HCT116 (cell line): ENCODE measurements around the gene SEMA3C. TPM values are rescaled to one million over a fixed set of nuclear protein-coding genes. Genes with fewer than 3 reads are reported as not detected.

Experiments used
- ATAC-seq: fragments of 200-7000 bp; cut with Tn5 transposase; 2 replicates; pipeline ENCODE4 v1.9.1; 2020; ENCODE audit warnings: mild to moderate bottlenecking, moderate library complexity
- BruUV-seq: library from RNA; stranded (reverse); fragments of 400-500 nt; replicated peaks from 2 replicates; lab custom pipeline; 2021; lab: Mats Ljungman, UMichigan
- CTCF ChIA-PET: fragments of 300-600 bp; sonication (Branson Sonifier 250); formaldehyde crosslinking; loops from one replicate; lab custom pipeline; 2021; ENCODE audit warnings: antibody characterized with exemption; lab: Charles Lee
- POLR2A ChIA-PET: fragments of 300-600, 350-600 bp; sonication (Branson Sonifier 250); formaldehyde crosslinking; loops from one replicate; lab custom pipeline; 2021; ENCODE audit warnings: antibody characterized with exemption; lab: Charles Lee
- RAD21 ChIA-PET, 2 experiments: fragments of 300-600 bp; sonication (Branson Sonifier 250); formaldehyde crosslinking; loops; one replicate each; lab custom pipeline; 2023; ENCODE audit warnings: low total read pairs in 2 of 2; ENCODE audit not compliant: uncharacterized antibody in 2 of 2, unreplicated experiment in 2 of 2, low non-redundant PET in 1 of 2; lab: Charles Lee
- DNase-seq: peaks from one replicate; pipeline ENCODE4 v3.0.0-alpha.2; 2010; ENCODE audit warnings: low read depth, low spot score
- H2AFZ ChIP-seq: fragments of 200-600 bp; shearing (Covaris generic), sonication (generic); 2 replicates; pipeline ENCODE4 v1.6.1; 2017; ENCODE audit warnings: low read depth, mixed run types, mixed read lengths, antibody characterized with exemption, low read length; ENCODE audit not compliant: poor library complexity, severe bottlenecking
- H3K27ac ChIP-seq: 2 replicates; pipeline ENCODE4 v1.5.1; 2012; ENCODE audit warnings: low read depth, low read length
- H3K27me3 ChIP-seq: fragments of 200-600 bp; sonication (generic); 2 replicates; pipeline ENCODE4 v1.6.1; 2016; ENCODE audit warnings: mixed run types, low read length, mixed read lengths; ENCODE audit not compliant: insufficient read depth
- H3K36me3 ChIP-seq, 2 experiments: fragments of 200-500 bp in 1 of 2; fragments of 200-600 bp in 1 of 2; sonication (Bioruptor generic) in 1 of 2; sonication (generic) in 1 of 2; 2 replicates each; pipeline versions ENCODE4 v1.5.1 to v1.6.1; 2014 to 2016; ENCODE audit warnings: low read length in 2 of 2, inconsistent platforms in 1 of 2, mixed read lengths in 1 of 2, mixed run types in 1 of 2; ENCODE audit not compliant: insufficient read depth in 2 of 2, control insufficient read depth in 1 of 2
- H3K4me1 ChIP-seq, 2 experiments: fragments of 200-600 bp in 1 of 2; sonication (generic) in 1 of 2; 2 replicates each; pipeline versions ENCODE4 v1.5.1 to v1.6.1; 2012 to 2017; ENCODE audit warnings: low read length in 2 of 2, inconsistent platforms in 1 of 2, mild to moderate bottlenecking in 1 of 2, mixed read lengths in 1 of 2, mixed run types in 1 of 2, moderate library complexity in 1 of 2; ENCODE audit not compliant: insufficient read depth in 2 of 2, control insufficient read depth in 1 of 2
- H3K4me2 ChIP-seq: fragments of 200-600 bp; sonication (generic); 2 replicates; pipeline ENCODE4 v1.6.1; 2017; ENCODE audit warnings: mixed run types, low read length, mixed read lengths
- H3K4me3 ChIP-seq, 2 experiments: fragments of 200-600 bp in 1 of 2; sonication (generic) in 1 of 2; replicated peaks in 1 of 2; 2 replicates each; pipeline ENCODE4 v1.5.1; 2011 to 2016; ENCODE audit warnings: low read length in 2 of 2, control low read depth in 1 of 2, low read depth in 1 of 2, mild to moderate bottlenecking in 1 of 2, mixed read lengths in 1 of 2, mixed run types in 1 of 2
- H3K79me2 ChIP-seq: fragments of 200-600 bp; sonication (generic); 2 replicates; pipeline ENCODE4 v1.6.1; 2017; ENCODE audit warnings: mild to moderate bottlenecking, mixed run types, low read length, moderate library complexity, mixed read lengths; ENCODE audit not compliant: insufficient read depth
- H3K9ac ChIP-seq: fragments of 200-600 bp; sonication (generic); 2 replicates; pipeline ENCODE4 v1.6.1; 2016; ENCODE audit warnings: low read length, mixed read lengths
- H3K9me2 ChIP-seq: fragments of 200-600 bp; sonication (generic), shearing (Covaris generic); 2 replicates; pipeline ENCODE4 v1.6.1; 2017; ENCODE audit warnings: mixed run types, mild to moderate bottlenecking, moderate library complexity; ENCODE audit not compliant: insufficient read depth
- H3K9me3 ChIP-seq, 2 experiments: fragments of 200-500 bp in 1 of 2; fragments of 200-600 bp in 1 of 2; sonication (Bioruptor generic) in 1 of 2; sonication (generic) in 1 of 2; 2 replicates each; pipeline ENCODE4 v1.6.1; 2014 to 2017; ENCODE audit warnings: low read length in 2 of 2, mixed read lengths in 2 of 2, inconsistent platforms in 1 of 2, low read depth in 1 of 2, mild to moderate bottlenecking in 1 of 2, mixed run types in 1 of 2, moderate library complexity in 1 of 2; ENCODE audit not compliant: control insufficient read depth in 1 of 2, insufficient read depth in 1 of 2
- H4K20me1 ChIP-seq: fragments of 200-600 bp; sonication (generic), shearing (Covaris generic); 2 replicates; pipeline ENCODE4 v1.6.1; 2017; ENCODE audit warnings: mixed run types, mild to moderate bottlenecking, moderate library complexity; ENCODE audit not compliant: insufficient read depth
- ATF3 ChIP-seq: IDR thresholded peaks from 2 replicates; pipeline ENCODE4 v1.6.1; 2012
- CTCF ChIP-seq, 3 experiments: fragments of 200-600 bp in 1 of 3; sonication (generic) in 1 of 3; IDR thresholded peaks in 2 of 3; conservative IDR thresholded peaks in 1 of 3; 2 replicates each; pipeline ENCODE4 v1.5.1; 2012 to 2017; ENCODE audit warnings: low read depth in 2 of 3, low read length in 2 of 3, antibody characterized with exemption in 1 of 3, borderline replicate concordance in 1 of 3, control low read depth in 1 of 3, mild to moderate bottlenecking in 1 of 3, mixed read lengths in 1 of 3, mixed run types in 1 of 3, moderate library complexity in 1 of 3; ENCODE audit not compliant: insufficient read depth in 1 of 3
- EGR1 ChIP-seq: IDR thresholded peaks from 2 replicates; pipeline ENCODE4 v1.6.1; 2012; ENCODE audit warnings: low read depth
- ELF1 ChIP-seq: IDR thresholded peaks from 2 replicates; pipeline ENCODE4 v1.6.1; 2012; ENCODE audit warnings: low read depth, borderline replicate concordance
- EZH2 ChIP-seq: fragments of 200-600 bp; sonication (generic); IDR thresholded peaks from 2 replicates; pipeline ENCODE4 v1.6.1; 2017; ENCODE audit warnings: antibody characterized with exemption, mixed run types
- EZH2phosphoT487 ChIP-seq: fragments of 200-600 bp; IDR thresholded peaks from 2 replicates; pipeline ENCODE4 v1.6.1; 2018; ENCODE audit warnings: antibody characterized with exemption, borderline replicate concordance
- FOSL1 ChIP-seq: IDR thresholded peaks from 2 replicates; pipeline ENCODE4 v1.6.1; 2012; ENCODE audit warnings: low read depth
- JUND ChIP-seq: IDR thresholded peaks from 2 replicates; pipeline ENCODE4 v1.6.1; 2012
- MAX ChIP-seq: IDR thresholded peaks from 2 replicates; pipeline ENCODE4 v1.6.1; 2012
- POLR2A ChIP-seq: IDR thresholded peaks from 2 replicates; pipeline ENCODE4 v1.7.0; 2011; ENCODE audit warnings: borderline replicate concordance; ENCODE audit not compliant: insufficient read depth, insufficient read length; ENCODE audit errors: extremely low read depth
- POLR2AphosphoS5 ChIP-seq: IDR thresholded peaks from 2 replicates; pipeline ENCODE4 v1.6.1; 2011; ENCODE audit warnings: mild to moderate bottlenecking, low read depth, low read length, moderate library complexity
- RAD21 ChIP-seq: IDR thresholded peaks from 2 replicates; pipeline ENCODE4 v1.6.1; 2012; ENCODE audit warnings: low read depth, mild to moderate bottlenecking
- REST ChIP-seq: IDR thresholded peaks from 2 replicates; pipeline ENCODE4 v1.6.1; 2012; ENCODE audit warnings: low read depth
- SIN3A ChIP-seq: IDR thresholded peaks from 2 replicates; pipeline ENCODE4 v1.6.1; 2012; ENCODE audit warnings: low read depth
- SP1 ChIP-seq: IDR thresholded peaks from 2 replicates; pipeline ENCODE4 v1.6.1; 2012; ENCODE audit warnings: low read depth
- SRF ChIP-seq: IDR thresholded peaks from 2 replicates; pipeline ENCODE4 v1.6.1; 2012; ENCODE audit warnings: low read depth
- TCF7L2 ChIP-seq: IDR thresholded peaks from 2 replicates; pipeline ENCODE4 v1.7.0; 2011; ENCODE audit warnings: borderline replicate concordance, inconsistent platforms; ENCODE audit not compliant: insufficient read depth, insufficient read length; ENCODE audit errors: extremely low read depth
- YY1 ChIP-seq: IDR thresholded peaks from 2 replicates; pipeline ENCODE4 v1.6.1; 2011; ENCODE audit warnings: low read length, low read depth, moderate library complexity, mild to moderate bottlenecking; ENCODE audit not compliant: insufficient replicate concordance; ENCODE audit errors: extremely low read depth
- ZNF274 ChIP-seq: fragments of 200-500 bp; sonication (Bioruptor generic); IDR thresholded peaks from 2 replicates; pipeline ENCODE4 v1.6.1; 2014; ENCODE audit warnings: mild to moderate bottlenecking, low read depth, low read length, inconsistent platforms
- intact Hi-C: fragments of 100-400 bp; cut with micrococcal nuclease; formaldehyde crosslinking; loops from 2 replicates; pipeline ENCODE4 v1.10.0; 2022
- total RNA-seq: library from RNA; stranded (reverse); gene quantifications from one replicate; pipeline ENCODE4 v1.2.1, GENCODE V29; 2021; ENCODE audit not compliant: unreplicated experiment

SEMA3C gene
- total RNA-seq, 1 experiment from 2014 or later, result 25.3 TPM

GRCh38 chr7:80809545-80809944 is 109.3 kb downstream of the SEMA3C start (continued):
- TF ChIP-seq EZH2phosphoT487 (no peak), EZH2 (no peak), POLR2AphosphoS5 (no peak), ATF3 (no peak), SP1 (no peak), MAX (no peak), SIN3A (no peak)
- TF ChIP-seq, all 23 proteins: peak for 0

- CTCF ChIA-PET, result no interaction called here
- H3K27ac ChIP-seq, result no peak overlapping the region
- TF ChIP-seq ELF1 (no peak), SRF (no peak), CTCF (IDR thresholded peaks at IDR 0.05 in 2 of 3, conservative IDR thresholded peaks at IDR 0.05 in 1 of 3; ENCODE audit: borderline replicate concordance in 1 of 3, insufficient read depth in 1 of 3, low read depth in 2 of 3, low read length in 2 of 3) (no peak), JUND (no peak), SP1 (no peak), RAD21 (no peak), ZNF274 (no peak), ATF3 (no peak), EGR1 (no peak), YY1 (no peak), FOSL1 (no peak), REST (no peak), EZH2 (no peak), TCF7L2 (no peak), POLR2AphosphoS5 (no peak), POLR2A (no peak)
- TF ChIP-seq, all 23 proteins: peak for 0
- POLR2A ChIA-PET, result interaction anchor here (0.6 kb wide), 1 partner anchor 802 kb away, joined by 3 read pairs; no protein-coding TSS in a partner anchor
- H3K4me2 ChIP-seq, result no peak overlapping the region
- H3K27me3 ChIP-seq, result no peaks in the 10 kb centered on the region
- H3K4me1 ChIP-seq, result peaks cover 3 to 17% of the 10 kb centered on the region in 2 experiments; a peak in 3 of 4 replicates
- RAD21 ChIA-PET, result no interaction called here
- H3K9me2 ChIP-seq, result no peaks in the 10 kb centered on the region
- no TSS peak for BruUV-seq
- H3K36me3 ChIP-seq, result no peaks in the 10 kb centered on the region; a peak in 1 of 4 replicates
- intact Hi-C loops, result no loop called here
- no peak overlapping the region for H3K9ac ChIP-seq
- no peak overlapping the region for H3K4me3 ChIP-seq
- H3K79me2 ChIP-seq, result no peaks in the 10 kb centered on the region
- no peak for DNase-seq
- no peaks in the 10 kb centered on the region for H3K9me3 ChIP-seq
- ATAC-seq, result no peak
- H2AFZ ChIP-seq, result no peak overlapping the region
- H4K20me1 ChIP-seq, result no peaks in the 10 kb centered on the region
Observed at GRCh38 chr7:80807166-80807900, 111.5 kb downstream of the SEMA3C start.
